Right atrium auricular region (tissue), 2 donors: ENCODE results near the gene NRXN3. TPM values are rescaled to one million over a fixed set of nuclear protein-coding genes. Genes with fewer than 3 reads are reported as not detected.

Source experiments
- DNase-seq: peaks from one replicate; pipeline ENCODE4 v3.0.0-alpha.2; 2019; ENCODE audit warnings: low spot score
- H3K27ac ChIP-seq, 2 donors: fragments of 200-600 bp; sonication (generic); 1 replicate in 1 of 2; 2 replicates in 1 of 2; pipeline ENCODE4 v1.5.1; 2016 to 2019
- H3K27me3 ChIP-seq, 2 donors: fragments of 200-600 bp; sonication (generic); one replicate each; pipeline versions ENCODE4 v1.5.1 to v1.6.0; 2017 to 2019
- H3K36me3 ChIP-seq: fragments of 200-600 bp; sonication (generic); one replicate; pipeline ENCODE4 v1.5.1; 2016
- H3K4me1 ChIP-seq, 2 donors: fragments of 200-600 bp; sonication (generic); one replicate each; pipeline versions ENCODE4 v1.5.1 to v1.6.0; 2017 to 2019
- H3K4me3 ChIP-seq, 2 donors: fragments of 200-600 bp; sonication (generic); 1 replicate in 1 of 2; 2 replicates in 1 of 2; pipeline ENCODE4 v1.5.1; 2017 to 2019; ENCODE audit warnings: mild to moderate bottlenecking in 1 of 2, moderate library complexity in 1 of 2
- H3K9me3 ChIP-seq, 2 donors: fragments of 200-600 bp; sonication (generic); one replicate each; pipeline ENCODE4 v1.5.1; 2019
- CTCF ChIP-seq, 2 donors: fragments of 200-600 bp; sonication (generic); IDR thresholded peaks; one replicate each; pipeline ENCODE4 v1.5.1; 2019; ENCODE audit warnings: antibody characterized with exemption in 2 of 2
- total RNA-seq, 2 donors: library from RNA; depleted of rRNA; stranded (reverse); fragments of >200 nt; gene quantifications; one replicate each; pipeline ENCODE4 v1.1.0, GENCODE V29; 2016

The NRXN3 gene
- total RNA-seq, 2 donors from 2014 or later, result 2.0 to 2.3 TPM

- no peak for TF ChIP-seq CTCF (IDR thresholded peaks at IDR 0.05)
- DNase-seq, result no peak
- H3K27me3 ChIP-seq, result no peaks in the 10 kb centered on the region
- H3K4me1 ChIP-seq, result no peaks in the 10 kb centered on the region
- H3K4me3 ChIP-seq, result no peak overlapping the region
- H3K9me3 ChIP-seq, result no peaks in the 10 kb centered on the region
- no peaks in the 10 kb centered on the region for H3K36me3 ChIP-seq
- no peak overlapping the region for H3K27ac ChIP-seq
These were observed 73.0 kb downstream of the NRXN3 start for GRCh38 chr14:78243187-78243586.

DNA sequence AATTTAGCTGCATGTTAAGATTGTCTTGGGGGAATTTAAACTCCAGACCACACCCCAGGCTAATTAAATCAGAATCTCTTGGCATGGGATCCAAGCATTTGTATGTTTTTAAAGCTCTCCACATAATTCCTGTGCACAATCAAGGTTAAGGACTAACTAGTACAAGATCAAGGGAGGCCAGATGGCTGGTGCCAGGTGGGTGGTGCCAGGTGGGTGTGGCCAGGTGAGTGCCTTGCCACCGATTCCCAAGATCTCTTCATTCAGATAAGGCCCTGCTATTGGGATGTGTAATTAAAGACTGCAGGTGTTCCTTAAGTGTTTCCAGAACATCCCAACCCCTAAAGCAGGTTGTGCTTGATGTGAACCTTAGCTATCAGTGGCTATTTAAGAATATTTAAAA is 75.1 kb downstream of the NRXN3 start:
- Histone ChIP-seq H3K27ac (no peak overlapping the region), H3K9me3 (no peaks in the 10 kb centered on the region), H3K36me3 (no peaks in the 10 kb centered on the region), H3K27me3 (no peaks in the 10 kb centered on the region), H3K4me3 (no peak overlapping the region), H3K4me1 (no peaks in the 10 kb centered on the region)
- DNase-seq, result no peak
- no peak for TF ChIP-seq CTCF (IDR thresholded peaks at IDR 0.05)

- DNase-seq, result no peak
- H3K9me3 ChIP-seq, result no peaks in the 10 kb centered on the region
- H3K4me3 ChIP-seq, result no peak overlapping the region
- H3K27ac ChIP-seq, result no peak overlapping the region
- no peaks in the 10 kb centered on the region for H3K4me1 ChIP-seq
- no peaks in the 10 kb centered on the region for H3K27me3 ChIP-seq
- no peaks in the 10 kb centered on the region for H3K36me3 ChIP-seq
- no peak for TF ChIP-seq CTCF (IDR thresholded peaks at IDR 0.05)
These were observed 78.4 kb downstream of the NRXN3 start for GRCh38 chr14:78248501-78249090.

- Histone ChIP-seq H3K4me1 (no peaks in the 10 kb centered on the region), H3K27ac (no peak overlapping the region), H3K4me3 (no peak overlapping the region), H3K36me3 (no peaks in the 10 kb centered on the region), H3K9me3 (no peaks in the 10 kb centered on the region), H3K27me3 (no peaks in the 10 kb centered on the region)
- TF ChIP-seq CTCF (IDR thresholded peaks at IDR 0.05), result no peak
- DNase-seq, result no peak
These were observed 81.1 kb downstream of the NRXN3 start for GRCh38 chr14:78251308-78251707.

- Histone ChIP-seq H3K27ac (no peak overlapping the region), H3K27me3 (no peaks in the 10 kb centered on the region), H3K4me1 (no peaks in the 10 kb centered on the region), H3K36me3 (no peaks in the 10 kb centered on the region), H3K4me3 (no peak overlapping the region), H3K9me3 (no peaks in the 10 kb centered on the region)
- no peak for DNase-seq
- TF ChIP-seq CTCF (IDR thresholded peaks at IDR 0.05), result no peak
These were observed 83.8 kb downstream of the NRXN3 start for GRCh38 chr14:78253986-78254385.

GRCh38 chr14:78254911-78255461 is 84.8 kb downstream of the NRXN3 start:
- Histone ChIP-seq H3K4me3 (no peak overlapping the region), H3K27me3 (no peaks in the 10 kb centered on the region)

More at GRCh38 chr14:78254911-78255461, 84.8 kb downstream of the NRXN3 start:
- no peak for TF ChIP-seq CTCF (IDR thresholded peaks at IDR 0.05)
- no peaks in the 10 kb centered on the region for H3K36me3 ChIP-seq
- no peaks in the 10 kb centered on the region for H3K9me3 ChIP-seq
- no peaks in the 10 kb centered on the region for H3K4me1 ChIP-seq
- no peak for DNase-seq
- no peak overlapping the region for H3K27ac ChIP-seq
